Mucosa of gallbladder (tissue), 1 donor: ENCODE data around the gene TRAF2. TPM values are rescaled to one million over a fixed set of nuclear protein-coding genes. Genes with fewer than 3 reads are reported as not detected.

Source experiments
- DNase-seq: peaks from one replicate; pipeline ENCODE4 v3.0.0-alpha.2; 2020; ENCODE audit warnings: low spot score
- total RNA-seq: library from RNA; stranded (reverse); gene quantifications from one replicate; pipeline ENCODE4 v1.2.1, GENCODE V29; 2021
- donor health status: DM: no; HTN: no; CAD: no.

Gene TRAF2
- total RNA-seq, 1 donor from 2014 or later = 19.6 TPM

GRCh38 chr9:136913701-136914438, 27.6 kb downstream of the TRAF2 start:
- no peak for DNase-seq

GRCh38 chr9:136915632-136916329, 29.5 kb downstream of the TRAF2 start:
- DNase-seq = no peak

- no peak for DNase-seq
Observed at GRCh38 chr9:136916330-136917184, 30.2 kb downstream of the TRAF2 start.

GRCh38 chr9:136917902-136918301, 31.6 kb downstream of the TRAF2 start:
- no peak for DNase-seq

- no peak for DNase-seq
Observed at GRCh38 chr9:136920069-136920468, 33.8 kb downstream of the TRAF2 start.

- DNase-seq = no peak
Observed at GRCh38 chr9:136920734-136921231, 34.5 kb downstream of the TRAF2 start.

- no peak for DNase-seq
Observed at GRCh38 chr9:136921307-136921706, 35.0 kb downstream of the TRAF2 start.

GRCh38 chr9:136921718-136922117, 35.4 kb downstream of the TRAF2 start:
- no peak for DNase-seq

GRCh38 chr9:136922540-136922939, 36.2 kb downstream of the TRAF2 start:
- no peak for DNase-seq

- DNase-seq = no peak
Observed at GRCh38 chr9:136923881-136924280, 37.6 kb downstream of the TRAF2 start.

GRCh38 chr9:136925414-136926153, 39.3 kb downstream of the TRAF2 start:
- no peak for DNase-seq

- DNase-seq = no peak
Observed at GRCh38 chr9:136926154-136926704, 39.9 kb downstream of the TRAF2 start.

- no peak for DNase-seq
Observed at GRCh38 chr9:136926749-136927148, 40.4 kb downstream of the TRAF2 start.

- no peak for DNase-seq
Observed at GRCh38 chr9:136927343-136928271, 41.3 kb downstream of the TRAF2 start.

- no peak for DNase-seq
Observed at GRCh38 chr9:136928591-136928990, 42.3 kb downstream of the TRAF2 start.

- DNase-seq = no peak
Observed at GRCh38 chr9:136930014-136930413, 43.7 kb downstream of the TRAF2 start.

GRCh38 chr9:136931611-136932130, 45.4 kb downstream of the TRAF2 start:
- DNase-seq = no peak

GRCh38 chr9:136934277-136934676, 48.0 kb downstream of the TRAF2 start:
- no peak for DNase-seq

- DNase-seq = no peak
Observed at GRCh38 chr9:136935651-136936050, 49.3 kb downstream of the TRAF2 start.

GRCh38 chr9:136936645-136937170, 50.4 kb downstream of the TRAF2 start:
- DNase-seq = no peak
